ENCODE data around the gene CDC42SE1. TPM values are rescaled to one million over a fixed set of nuclear protein-coding genes. Genes with fewer than 3 reads are reported as not detected.

CDC42SE1 gene
- total RNA-seq, 2 donors from 2014 or later = 36.5 to 55.3 TPM

Other genes with a start within 250 kb of the CDC42SE1 start
- 10 to 100 TPM; 31.9 to 32.5 TPM for gene ARNT, start 183.0 kb downstream of the CDC42SE1 start, total RNA-seq
- not detected for gene CTXND2, start 172.5 kb downstream of the CDC42SE1 start, total RNA-seq
- gene SETDB1, start 133.3 kb downstream of the CDC42SE1 start, total RNA-seq = 10 to 100 TPM; 16.3 to 19.9 TPM
- gene CERS2, start 84.8 kb downstream of the CDC42SE1 start, total RNA-seq = 100 to 1,000 TPM in 1 of 2 donors, 10 to 100 TPM in 1; 72.0 to 105 TPM
- under 1 TPM; 0.15 to 0.44 TPM for gene ANXA9, start 77.3 kb downstream of the CDC42SE1 start, total RNA-seq
- 10 to 100 TPM; 32.2 to 36.2 TPM for gene MINDY1, start 52.7 kb downstream of the CDC42SE1 start, total RNA-seq
- gene PRUNE1, start 51.2 kb downstream of the CDC42SE1 start, total RNA-seq = 10 to 100 TPM; 33.1 to 36.6 TPM
- under 1 TPM; 0.15 to 0.16 TPM for gene BNIPL, start 23.0 kb downstream of the CDC42SE1 start, total RNA-seq
- gene C1orf56, start 11.9 kb downstream of the CDC42SE1 start, total RNA-seq = 1 to 10 TPM; 4.8 to 6.5 TPM
- 1 to 10 TPM; 2.0 to 2.7 TPM for gene MLLT11, start 775 bp upstream of the CDC42SE1 start, total RNA-seq
- gene GABPB2, start 11.1 kb upstream of the CDC42SE1 start, total RNA-seq = 10 to 100 TPM; 13.4 to 15.6 TPM
- gene SEMA6C, start 87.0 kb upstream of the CDC42SE1 start, total RNA-seq = 10 to 100 TPM; 23.6 to 37.0 TPM
- 1 to 10 TPM; 2.1 to 5.3 TPM for gene TNFAIP8L2, start 97.0 kb upstream of the CDC42SE1 start, total RNA-seq
- 10 to 100 TPM in 1 of 2 donors, 1 to 10 TPM in 1; 9.7 to 10.3 TPM for gene LYSMD1, start 106.3 kb upstream of the CDC42SE1 start, total RNA-seq
- gene SCNM1, start 106.5 kb upstream of the CDC42SE1 start, total RNA-seq = 10 to 100 TPM; 19.4 to 20.9 TPM
- not detected for gene TMOD4, start 116.4 kb upstream of the CDC42SE1 start, total RNA-seq
- 10 to 100 TPM; 38.3 to 48.4 TPM for gene VPS72, start 130.6 kb upstream of the CDC42SE1 start, total RNA-seq
- 10 to 100 TPM; 34.7 to 46.9 TPM for gene PIP5K1A, start 138.9 kb upstream of the CDC42SE1 start, total RNA-seq
- gene PSMD4, start 195.1 kb upstream of the CDC42SE1 start, total RNA-seq = 100 to 1,000 TPM; 134 to 136 TPM
- 10 to 100 TPM; 12.8 to 15.6 TPM for gene ZNF687, start 222.7 kb upstream of the CDC42SE1 start, total RNA-seq

Measured in left cardiac atrium (tissue), 2 donors.